Measurements from ENCODE around the gene ALDH3A1. TPM values are rescaled to one million over a fixed set of nuclear protein-coding genes. Genes with fewer than 3 reads are reported as not detected.

Gene ALDH3A1
- total and polyA plus RNA-seq, 10 of the 15 experiments (the other 5 are each of a cell fraction or from before 2014, with no cell fraction given): 0.20 TPM; not detected in 9

DNA sequence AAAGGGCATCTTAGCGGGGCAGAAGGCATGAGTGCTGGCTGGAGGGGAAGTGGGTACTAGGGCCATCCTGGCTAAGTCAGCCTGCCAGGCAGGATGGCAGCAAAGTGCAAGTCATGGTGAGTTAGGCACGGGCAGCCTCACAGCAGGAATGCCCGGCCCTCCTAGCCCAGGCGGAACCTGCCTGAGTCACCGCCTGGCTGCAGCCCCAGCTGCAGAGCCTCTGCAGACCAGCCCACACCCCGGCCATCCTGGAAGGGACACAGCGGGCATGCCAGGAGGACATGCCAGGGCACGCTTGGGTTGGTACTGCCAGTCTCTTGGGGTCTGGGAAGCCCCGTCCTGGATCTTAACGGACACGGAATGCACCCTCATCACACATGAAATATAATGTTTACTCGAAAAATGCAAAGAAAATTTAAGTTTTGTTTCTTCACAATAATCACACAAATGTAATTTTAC is 5.0 kb upstream of the ALDH3A1 start:
- CTCF ChIA-PET: interaction anchor here (1.1 to 2.5 kb wide), 4 partner anchors 8 to 240 kb away, joined by 3 to 11 read pairs (median 6); no protein-coding TSS in a partner anchor
- Histone ChIP-seq H3K9me3 (replicated peaks; ENCODE audit: control insufficient read depth, insufficient read depth, low read length) (no peaks in the 10 kb centered on the region), H3K79me2 (ENCODE audit: control insufficient read depth, insufficient read depth, low read length) (no peaks in the 10 kb centered on the region), H3K4me3 (no peak overlapping the region), H3K4me2 (ENCODE audit: control insufficient read depth, insufficient read depth) (no peak overlapping the region), H3K27ac (ENCODE audit: control insufficient read depth, insufficient read depth) (no peak overlapping the region), H3K36me3 (ENCODE audit: control insufficient read depth in 2 of 2, insufficient read depth in 2 of 2, low read length in 1 of 2) (no peaks in the 10 kb centered on the region), H3K4me1 (ENCODE audit: control insufficient read depth, insufficient read depth, low read length) (peaks cover 45% of the 10 kb centered on the region), H3K9ac (ENCODE audit: control insufficient read depth, insufficient read depth, low read length) (no peak overlapping the region), H4K20me1 (ENCODE audit: control insufficient read depth, insufficient read depth) (no peaks in the 10 kb centered on the region), H2AFZ (ENCODE audit: control insufficient read depth, low read depth, low read length) (0 out of 2 replicates have a peak overlapping the region, but pooled peaks have one; percentile 9), H3K27me3 (replicated peaks in 1 of 2; ENCODE audit: control insufficient read depth in 2 of 2, insufficient read depth in 2 of 2, low read length in 1 of 2) (no peaks in the 10 kb centered on the region)
- POLR2A ChIA-PET: no interaction called here
- 43% methylated on average over 12 of the region's 12 CpGs for WGBS (ENCODE audit: insufficient coverage, insufficient replicate concordance, low lambda C conversion rate, missing lambda C conversion rate)
- TF ChIP-seq BHLHE40 (IDR thresholded peaks at IDR 0.05; ENCODE audit: borderline replicate concordance in 1 of 2, low read depth in 2 of 2, low read length in 1 of 2) (no peak), YBX1 (IDR thresholded peaks at IDR 0.05) (no peak), SP1 (IDR thresholded peaks at IDR 0.05; ENCODE audit: low read depth, low read length) (no peak), NR2C1 (IDR thresholded peaks at IDR 0.05) (no peak), ZZZ3 (IDR thresholded peaks at IDR 0.05; ENCODE audit: control insufficient read depth, insufficient read length, low read depth) (no peak), RUNX3 (IDR thresholded peaks at IDR 0.05; ENCODE audit: low read length) (no peak), EED (IDR thresholded peaks at IDR 0.05; ENCODE audit: low read depth) (no peak)
- TF ChIP-seq, protein P1, sequence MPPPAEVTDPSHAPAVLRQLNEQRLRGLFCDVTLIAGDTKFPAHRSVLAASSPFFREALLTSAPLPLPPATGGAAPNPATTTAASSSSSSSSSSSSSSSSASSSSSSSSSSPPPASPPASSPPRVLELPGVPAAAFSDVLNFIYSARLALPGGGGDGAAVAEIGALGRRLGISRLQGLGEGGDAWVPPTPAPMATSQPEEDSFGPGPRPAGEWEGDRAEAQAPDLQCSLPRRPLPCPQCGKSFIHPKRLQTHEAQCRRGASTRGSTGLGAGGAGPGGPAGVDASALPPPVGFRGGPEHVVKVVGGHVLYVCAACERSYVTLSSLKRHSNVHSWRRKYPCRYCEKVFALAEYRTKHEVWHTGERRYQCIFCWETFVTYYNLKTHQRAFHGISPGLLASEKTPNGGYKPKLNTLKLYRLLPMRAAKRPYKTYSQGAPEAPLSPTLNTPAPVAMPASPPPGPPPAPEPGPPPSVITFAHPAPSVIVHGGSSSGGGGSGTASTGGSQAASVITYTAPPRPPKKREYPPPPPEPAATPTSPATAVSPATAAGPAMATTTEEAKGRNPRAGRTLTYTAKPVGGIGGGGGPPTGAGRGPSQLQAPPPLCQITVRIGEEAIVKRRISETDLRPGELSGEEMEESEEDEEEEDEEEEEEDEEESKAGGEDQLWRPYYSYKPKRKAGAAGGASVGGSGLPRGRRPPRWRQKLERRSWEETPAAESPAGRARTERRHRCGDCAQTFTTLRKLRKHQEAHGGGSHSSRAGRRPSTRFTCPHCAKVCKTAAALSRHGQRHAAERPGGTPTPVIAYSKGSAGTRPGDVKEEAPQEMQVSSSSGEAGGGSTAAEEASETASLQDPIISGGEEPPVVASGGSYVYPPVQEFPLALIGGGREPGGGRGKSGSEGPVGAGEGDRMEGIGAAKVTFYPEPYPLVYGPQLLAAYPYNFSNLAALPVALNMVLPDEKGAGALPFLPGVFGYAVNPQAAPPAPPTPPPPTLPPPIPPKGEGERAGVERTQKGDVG (CRISPR knock-in tag; IDR thresholded peaks at IDR 0.05): no peak
- TF ChIP-seq, protein P2, sequence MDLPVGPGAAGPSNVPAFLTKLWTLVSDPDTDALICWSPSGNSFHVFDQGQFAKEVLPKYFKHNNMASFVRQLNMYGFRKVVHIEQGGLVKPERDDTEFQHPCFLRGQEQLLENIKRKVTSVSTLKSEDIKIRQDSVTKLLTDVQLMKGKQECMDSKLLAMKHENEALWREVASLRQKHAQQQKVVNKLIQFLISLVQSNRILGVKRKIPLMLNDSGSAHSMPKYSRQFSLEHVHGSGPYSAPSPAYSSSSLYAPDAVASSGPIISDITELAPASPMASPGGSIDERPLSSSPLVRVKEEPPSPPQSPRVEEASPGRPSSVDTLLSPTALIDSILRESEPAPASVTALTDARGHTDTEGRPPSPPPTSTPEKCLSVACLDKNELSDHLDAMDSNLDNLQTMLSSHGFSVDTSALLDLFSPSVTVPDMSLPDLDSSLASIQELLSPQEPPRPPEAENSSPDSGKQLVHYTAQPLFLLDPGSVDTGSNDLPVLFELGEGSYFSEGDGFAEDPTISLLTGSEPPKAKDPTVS (IDR thresholded peaks at IDR 0.05; ENCODE audit: low read depth, low read length): no peak
- TF ChIP-seq, protein P3, sequence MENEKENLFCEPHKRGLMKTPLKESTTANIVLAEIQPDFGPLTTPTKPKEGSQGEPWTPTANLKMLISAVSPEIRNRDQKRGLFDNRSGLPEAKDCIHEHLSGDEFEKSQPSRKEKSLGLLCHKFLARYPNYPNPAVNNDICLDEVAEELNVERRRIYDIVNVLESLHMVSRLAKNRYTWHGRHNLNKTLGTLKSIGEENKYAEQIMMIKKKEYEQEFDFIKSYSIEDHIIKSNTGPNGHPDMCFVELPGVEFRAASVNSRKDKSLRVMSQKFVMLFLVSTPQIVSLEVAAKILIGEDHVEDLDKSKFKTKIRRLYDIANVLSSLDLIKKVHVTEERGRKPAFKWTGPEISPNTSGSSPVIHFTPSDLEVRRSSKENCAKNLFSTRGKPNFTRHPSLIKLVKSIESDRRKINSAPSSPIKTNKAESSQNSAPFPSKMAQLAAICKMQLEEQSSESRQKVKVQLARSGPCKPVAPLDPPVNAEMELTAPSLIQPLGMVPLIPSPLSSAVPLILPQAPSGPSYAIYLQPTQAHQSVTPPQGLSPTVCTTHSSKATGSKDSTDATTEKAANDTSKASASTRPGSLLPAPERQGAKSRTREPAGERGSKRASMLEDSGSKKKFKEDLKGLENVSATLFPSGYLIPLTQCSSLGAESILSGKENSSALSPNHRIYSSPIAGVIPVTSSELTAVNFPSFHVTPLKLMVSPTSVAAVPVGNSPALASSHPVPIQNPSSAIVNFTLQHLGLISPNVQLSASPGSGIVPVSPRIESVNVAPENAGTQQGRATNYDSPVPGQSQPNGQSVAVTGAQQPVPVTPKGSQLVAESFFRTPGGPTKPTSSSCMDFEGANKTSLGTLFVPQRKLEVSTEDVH (IDR thresholded peaks at IDR 0.05; ENCODE audit: low read depth, partially characterized antibody): no peak
- TF ChIP-seq, protein P4, sequence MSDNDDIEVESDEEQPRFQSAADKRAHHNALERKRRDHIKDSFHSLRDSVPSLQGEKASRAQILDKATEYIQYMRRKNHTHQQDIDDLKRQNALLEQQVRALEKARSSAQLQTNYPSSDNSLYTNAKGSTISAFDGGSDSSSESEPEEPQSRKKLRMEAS (IDR thresholded peaks at IDR 0.05; ENCODE audit: low read depth, low read length): no peak
- in situ Hi-C loops (cut with MboI) (no loop called here), intact Hi-C loops (cut with micrococcal nuclease; ENCODE audit: unreplicated experiment) (no loop called here)
- no peak for ATAC-seq
- DNase-seq (ENCODE audit: low read depth, low spot score): no peak
- no TSS peak for BruUV-seq (replicated peaks)
- FAIRE-seq: no peak
- RAD21 ChIA-PET (ENCODE audit: unreplicated experiment): no interaction called here
- SMC1A ChIA-PET (ENCODE audit: uncharacterized antibody, unreplicated experiment): interaction anchor here (1.2 kb wide), 1 partner anchor 18 kb away, joined by 3 read pairs; no protein-coding TSS in a partner anchor

Data from GM12878 (cell line).